HCT116 (cell line): ENCODE results near the gene RUFY1. TPM values are rescaled to one million over a fixed set of nuclear protein-coding genes. Genes with fewer than 3 reads are reported as not detected.

ENCODE experiments used
- ATAC-seq: fragments of 200-7000 bp; cut with Tn5 transposase; 2 replicates; pipeline ENCODE4 v1.9.1; 2020; ENCODE audit warnings: mild to moderate bottlenecking, moderate library complexity
- BruUV-seq: library from RNA; stranded (reverse); fragments of 400-500 nt; replicated peaks from 2 replicates; lab custom pipeline; 2021; lab: Mats Ljungman, UMichigan
- CTCF ChIA-PET: fragments of 300-600 bp; sonication (Branson Sonifier 250); formaldehyde crosslinking; loops from one replicate; lab custom pipeline; 2021; ENCODE audit warnings: antibody characterized with exemption; lab: Charles Lee
- POLR2A ChIA-PET: fragments of 300-600, 350-600 bp; sonication (Branson Sonifier 250); formaldehyde crosslinking; loops from one replicate; lab custom pipeline; 2021; ENCODE audit warnings: antibody characterized with exemption; lab: Charles Lee
- RAD21 ChIA-PET, 2 experiments: fragments of 300-600 bp; sonication (Branson Sonifier 250); formaldehyde crosslinking; loops; one replicate each; lab custom pipeline; 2023; ENCODE audit warnings: low total read pairs in 2 of 2; ENCODE audit not compliant: uncharacterized antibody in 2 of 2, unreplicated experiment in 2 of 2, low non-redundant PET in 1 of 2; lab: Charles Lee
- DNase-seq: peaks from one replicate; pipeline ENCODE4 v3.0.0-alpha.2; 2010; ENCODE audit warnings: low read depth, low spot score
- H2AFZ ChIP-seq: fragments of 200-600 bp; shearing (Covaris generic), sonication (generic); 2 replicates; pipeline ENCODE4 v1.6.1; 2017; ENCODE audit warnings: low read depth, mixed run types, mixed read lengths, antibody characterized with exemption, low read length; ENCODE audit not compliant: poor library complexity, severe bottlenecking
- H3K27ac ChIP-seq: 2 replicates; pipeline ENCODE4 v1.5.1; 2012; ENCODE audit warnings: low read depth, low read length
- H3K27me3 ChIP-seq: fragments of 200-600 bp; sonication (generic); 2 replicates; pipeline ENCODE4 v1.6.1; 2016; ENCODE audit warnings: mixed run types, low read length, mixed read lengths; ENCODE audit not compliant: insufficient read depth
- H3K36me3 ChIP-seq, 2 experiments: fragments of 200-500 bp in 1 of 2; fragments of 200-600 bp in 1 of 2; sonication (Bioruptor generic) in 1 of 2; sonication (generic) in 1 of 2; 2 replicates each; pipeline versions ENCODE4 v1.5.1 to v1.6.1; 2014 to 2016; ENCODE audit warnings: low read length in 2 of 2, inconsistent platforms in 1 of 2, mixed read lengths in 1 of 2, mixed run types in 1 of 2; ENCODE audit not compliant: insufficient read depth in 2 of 2, control insufficient read depth in 1 of 2
- H3K4me1 ChIP-seq, 2 experiments: fragments of 200-600 bp in 1 of 2; sonication (generic) in 1 of 2; 2 replicates each; pipeline versions ENCODE4 v1.5.1 to v1.6.1; 2012 to 2017; ENCODE audit warnings: low read length in 2 of 2, inconsistent platforms in 1 of 2, mild to moderate bottlenecking in 1 of 2, mixed read lengths in 1 of 2, mixed run types in 1 of 2, moderate library complexity in 1 of 2; ENCODE audit not compliant: insufficient read depth in 2 of 2, control insufficient read depth in 1 of 2
- H3K4me2 ChIP-seq: fragments of 200-600 bp; sonication (generic); 2 replicates; pipeline ENCODE4 v1.6.1; 2017; ENCODE audit warnings: mixed run types, low read length, mixed read lengths
- H3K4me3 ChIP-seq, 2 experiments: fragments of 200-600 bp in 1 of 2; sonication (generic) in 1 of 2; replicated peaks in 1 of 2; 2 replicates each; pipeline ENCODE4 v1.5.1; 2011 to 2016; ENCODE audit warnings: low read length in 2 of 2, control low read depth in 1 of 2, low read depth in 1 of 2, mild to moderate bottlenecking in 1 of 2, mixed read lengths in 1 of 2, mixed run types in 1 of 2
- H3K79me2 ChIP-seq: fragments of 200-600 bp; sonication (generic); 2 replicates; pipeline ENCODE4 v1.6.1; 2017; ENCODE audit warnings: mild to moderate bottlenecking, mixed run types, low read length, moderate library complexity, mixed read lengths; ENCODE audit not compliant: insufficient read depth
- H3K9ac ChIP-seq: fragments of 200-600 bp; sonication (generic); 2 replicates; pipeline ENCODE4 v1.6.1; 2016; ENCODE audit warnings: low read length, mixed read lengths
- H3K9me2 ChIP-seq: fragments of 200-600 bp; sonication (generic), shearing (Covaris generic); 2 replicates; pipeline ENCODE4 v1.6.1; 2017; ENCODE audit warnings: mixed run types, mild to moderate bottlenecking, moderate library complexity; ENCODE audit not compliant: insufficient read depth
- H3K9me3 ChIP-seq, 2 experiments: fragments of 200-500 bp in 1 of 2; fragments of 200-600 bp in 1 of 2; sonication (Bioruptor generic) in 1 of 2; sonication (generic) in 1 of 2; 2 replicates each; pipeline ENCODE4 v1.6.1; 2014 to 2017; ENCODE audit warnings: low read length in 2 of 2, mixed read lengths in 2 of 2, inconsistent platforms in 1 of 2, low read depth in 1 of 2, mild to moderate bottlenecking in 1 of 2, mixed run types in 1 of 2, moderate library complexity in 1 of 2; ENCODE audit not compliant: control insufficient read depth in 1 of 2, insufficient read depth in 1 of 2
- H4K20me1 ChIP-seq: fragments of 200-600 bp; sonication (generic), shearing (Covaris generic); 2 replicates; pipeline ENCODE4 v1.6.1; 2017; ENCODE audit warnings: mixed run types, mild to moderate bottlenecking, moderate library complexity; ENCODE audit not compliant: insufficient read depth
- CTCF ChIP-seq, 3 experiments: fragments of 200-600 bp in 1 of 3; sonication (generic) in 1 of 3; IDR thresholded peaks in 2 of 3; conservative IDR thresholded peaks in 1 of 3; 2 replicates each; pipeline ENCODE4 v1.5.1; 2012 to 2017; ENCODE audit warnings: low read depth in 2 of 3, low read length in 2 of 3, antibody characterized with exemption in 1 of 3, borderline replicate concordance in 1 of 3, control low read depth in 1 of 3, mild to moderate bottlenecking in 1 of 3, mixed read lengths in 1 of 3, mixed run types in 1 of 3, moderate library complexity in 1 of 3; ENCODE audit not compliant: insufficient read depth in 1 of 3
- EGR1 ChIP-seq: IDR thresholded peaks from 2 replicates; pipeline ENCODE4 v1.6.1; 2012; ENCODE audit warnings: low read depth
- ELF1 ChIP-seq: IDR thresholded peaks from 2 replicates; pipeline ENCODE4 v1.6.1; 2012; ENCODE audit warnings: low read depth, borderline replicate concordance
- EZH2 ChIP-seq: fragments of 200-600 bp; sonication (generic); IDR thresholded peaks from 2 replicates; pipeline ENCODE4 v1.6.1; 2017; ENCODE audit warnings: antibody characterized with exemption, mixed run types
- FOSL1 ChIP-seq: IDR thresholded peaks from 2 replicates; pipeline ENCODE4 v1.6.1; 2012; ENCODE audit warnings: low read depth
- JUND ChIP-seq: IDR thresholded peaks from 2 replicates; pipeline ENCODE4 v1.6.1; 2012
- MAX ChIP-seq: IDR thresholded peaks from 2 replicates; pipeline ENCODE4 v1.6.1; 2012
- POLR2AphosphoS5 ChIP-seq: IDR thresholded peaks from 2 replicates; pipeline ENCODE4 v1.6.1; 2011; ENCODE audit warnings: mild to moderate bottlenecking, low read depth, low read length, moderate library complexity
- SIN3A ChIP-seq: IDR thresholded peaks from 2 replicates; pipeline ENCODE4 v1.6.1; 2012; ENCODE audit warnings: low read depth
- SP1 ChIP-seq: IDR thresholded peaks from 2 replicates; pipeline ENCODE4 v1.6.1; 2012; ENCODE audit warnings: low read depth
- TCF7L2 ChIP-seq: IDR thresholded peaks from 2 replicates; pipeline ENCODE4 v1.7.0; 2011; ENCODE audit warnings: borderline replicate concordance, inconsistent platforms; ENCODE audit not compliant: insufficient read depth, insufficient read length; ENCODE audit errors: extremely low read depth
- YY1 ChIP-seq: IDR thresholded peaks from 2 replicates; pipeline ENCODE4 v1.6.1; 2011; ENCODE audit warnings: low read length, low read depth, moderate library complexity, mild to moderate bottlenecking; ENCODE audit not compliant: insufficient replicate concordance; ENCODE audit errors: extremely low read depth
- ZFX ChIP-seq: fragments of 450-650 bp; IDR thresholded peaks from 2 replicates; pipeline ENCODE4 v1.6.1; 2017
- ZNF274 ChIP-seq: fragments of 200-500 bp; sonication (Bioruptor generic); IDR thresholded peaks from 2 replicates; pipeline ENCODE4 v1.6.1; 2014; ENCODE audit warnings: mild to moderate bottlenecking, low read depth, low read length, inconsistent platforms
- intact Hi-C: fragments of 100-400 bp; cut with micrococcal nuclease; formaldehyde crosslinking; loops from 2 replicates; pipeline ENCODE4 v1.10.0; 2022
- total RNA-seq: library from RNA; stranded (reverse); gene quantifications from one replicate; pipeline ENCODE4 v1.2.1, GENCODE V29; 2021; ENCODE audit not compliant: unreplicated experiment

RUFY1 gene
- total RNA-seq, 1 experiment from 2014 or later = 32.9 TPM

GRCh38 chr5:179553006-179553405, 2.7 kb downstream of the RUFY1 start:
- no peak overlapping the region for H3K27ac ChIP-seq
- H4K20me1 ChIP-seq = no peaks in the 10 kb centered on the region
- intact Hi-C loops = no loop called here
- DNase-seq = no peak
- H3K4me2 ChIP-seq = no peak overlapping the region
- H2AFZ ChIP-seq = no peak overlapping the region
- no peak overlapping the region for H3K4me3 ChIP-seq
- no peaks in the 10 kb centered on the region for H3K9me2 ChIP-seq
- no TSS peak for BruUV-seq
- RAD21 ChIA-PET = no interaction called here
- TF ChIP-seq ZNF274 (no peak), FOSL1 (no peak), SP1 (no peak), ELF1 (no peak), CTCF (IDR thresholded peaks at IDR 0.05 in 2 of 3, conservative IDR thresholded peaks at IDR 0.05 in 1 of 3; ENCODE audit: borderline replicate concordance in 1 of 3, insufficient read depth in 1 of 3, low read depth in 2 of 3, low read length in 2 of 3) (no peak), YY1 (no peak), MAX (no peak), ZFX (no peak), SIN3A (no peak), JUND (no peak), EZH2 (no peak), EGR1 (no peak), TCF7L2 (no peak), POLR2AphosphoS5 (no peak)
- H3K9me3 ChIP-seq = no peaks in the 10 kb centered on the region
- H3K36me3 ChIP-seq = no peaks in the 10 kb centered on the region
- H3K79me2 ChIP-seq = peaks cover 59% of the 10 kb centered on the region
- CTCF ChIA-PET = no interaction called here
- no peaks in the 10 kb centered on the region for H3K27me3 ChIP-seq
- H3K4me1 ChIP-seq = peaks cover 17 to 38% of the 10 kb centered on the region in 2 experiments
- POLR2A ChIA-PET = no interaction called here
- no peak overlapping the region for H3K9ac ChIP-seq
- ATAC-seq = no peak
